Umbilical cord (tissue), 2 donors: Measurements from ENCODE around the gene SEPTIN11. TPM values are rescaled to one million over a fixed set of nuclear protein-coding genes. Genes with fewer than 3 reads are reported as not detected.
"Not testable (repeated sequence)": the region's sequence is repeated elsewhere in the genome, so short reads cannot be mapped to it uniquely, and the experiment has no call there.

Experiments used
- DNase-seq: peaks from one replicate; pipeline ENCODE4 v3.0.0-alpha.2; 2015; ENCODE audit warnings: low spot score
- total RNA-seq: library from RNA; depleted of rRNA; stranded (reverse); fragments of >200 nt; gene quantifications from one replicate; pipeline ENCODE4 v1.2.3, GENCODE V29; 2014; ENCODE audit warnings: low replicate concordance; ENCODE audit not compliant: insufficient read depth

SEPTIN11 gene
- total RNA-seq, 1 donor from 2014 or later, result 438 TPM

DNA sequence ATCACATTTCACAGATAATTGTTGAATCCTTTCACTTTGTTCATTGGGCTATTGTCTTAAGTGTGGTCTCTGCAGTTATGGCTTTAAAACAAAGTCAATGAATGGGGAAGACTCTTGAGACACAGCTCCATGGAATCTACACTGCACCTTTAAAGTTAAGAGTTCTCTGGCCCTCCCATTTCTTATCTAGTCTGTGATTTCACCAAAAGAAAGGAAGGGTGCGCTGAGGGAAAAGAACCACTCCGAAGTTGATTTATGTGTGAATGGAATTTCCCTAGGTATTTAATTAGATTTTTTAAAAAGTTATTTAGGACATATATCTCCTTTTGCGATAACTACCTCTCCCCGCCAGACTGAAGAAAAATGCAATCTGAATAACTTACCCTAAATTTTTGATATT is 2.5 kb downstream of the SEPTIN11 start:
- DNase-seq, result peak; percentile 6

DNA sequence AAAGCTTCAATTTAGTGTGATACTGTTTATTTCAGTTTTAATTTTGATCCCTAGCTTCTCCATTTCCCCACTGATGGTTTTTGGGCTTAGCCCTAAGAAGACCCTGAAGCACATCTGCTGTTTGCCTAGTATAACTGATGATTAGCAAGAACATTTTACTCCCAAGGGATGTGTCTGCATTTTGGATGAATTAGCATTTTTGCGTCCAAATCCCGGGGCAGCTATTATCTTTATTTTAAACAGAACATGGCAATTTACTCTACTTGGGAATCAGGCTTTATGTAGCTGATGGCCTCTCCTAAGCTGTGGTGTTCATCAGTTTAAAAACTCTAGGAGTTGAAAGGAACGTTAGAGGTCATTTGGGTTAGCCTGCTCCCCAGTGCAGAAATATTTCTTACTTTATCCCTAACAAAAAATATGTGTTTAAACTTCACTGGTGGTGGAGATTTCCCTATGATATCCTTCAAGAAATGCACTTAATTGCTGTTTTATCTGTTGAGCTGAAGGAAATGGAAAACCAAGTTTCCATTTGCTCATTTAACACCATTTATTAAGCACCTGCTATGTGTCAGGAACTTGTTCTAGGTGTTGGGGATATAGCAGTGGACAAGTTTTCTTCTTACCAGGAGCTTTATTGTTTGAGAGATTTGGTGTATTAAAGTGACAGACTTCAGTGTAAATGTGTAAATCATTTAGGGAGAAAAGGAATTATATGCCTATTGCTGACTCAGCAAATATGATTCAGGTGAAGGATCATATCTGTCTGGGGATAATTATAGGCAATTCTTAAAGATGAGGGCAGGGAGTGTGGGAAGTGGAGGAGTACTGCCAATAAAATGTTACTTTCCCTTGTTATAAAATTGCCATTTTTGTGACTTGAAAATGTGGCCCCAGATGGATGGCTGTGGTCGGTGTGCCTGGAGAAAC is 3.4 kb downstream of the SEPTIN11 start:
- DNase-seq, result peak; percentile 74

GRCh38 chr4:76953956-76954355 is 4.4 kb downstream of the SEPTIN11 start:
- no peak for DNase-seq

DNA sequence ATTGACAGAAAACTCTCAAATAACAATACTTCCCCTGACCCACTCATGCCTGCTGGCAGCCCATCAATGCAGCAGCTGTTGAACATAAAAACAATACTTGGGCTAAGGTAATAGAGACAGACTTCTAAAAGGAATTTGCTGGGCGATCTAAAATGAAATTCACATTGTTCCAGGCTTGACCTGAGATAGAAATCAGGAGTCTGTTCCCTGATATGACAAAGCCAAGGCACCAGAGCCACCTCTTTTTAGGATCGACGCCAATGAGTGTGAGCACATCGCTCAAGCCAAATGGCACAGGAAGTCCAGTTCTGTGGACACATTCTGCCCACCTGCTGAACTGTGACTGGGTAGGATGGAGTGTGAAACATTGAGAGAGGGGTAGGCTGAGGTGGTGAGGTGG is 4.9 kb downstream of the SEPTIN11 start:
- DNase-seq, result no peak

GRCh38 chr4:76955182-76955581 is 5.6 kb downstream of the SEPTIN11 start:
- DNase-seq, result peak; percentile 64

DNA sequence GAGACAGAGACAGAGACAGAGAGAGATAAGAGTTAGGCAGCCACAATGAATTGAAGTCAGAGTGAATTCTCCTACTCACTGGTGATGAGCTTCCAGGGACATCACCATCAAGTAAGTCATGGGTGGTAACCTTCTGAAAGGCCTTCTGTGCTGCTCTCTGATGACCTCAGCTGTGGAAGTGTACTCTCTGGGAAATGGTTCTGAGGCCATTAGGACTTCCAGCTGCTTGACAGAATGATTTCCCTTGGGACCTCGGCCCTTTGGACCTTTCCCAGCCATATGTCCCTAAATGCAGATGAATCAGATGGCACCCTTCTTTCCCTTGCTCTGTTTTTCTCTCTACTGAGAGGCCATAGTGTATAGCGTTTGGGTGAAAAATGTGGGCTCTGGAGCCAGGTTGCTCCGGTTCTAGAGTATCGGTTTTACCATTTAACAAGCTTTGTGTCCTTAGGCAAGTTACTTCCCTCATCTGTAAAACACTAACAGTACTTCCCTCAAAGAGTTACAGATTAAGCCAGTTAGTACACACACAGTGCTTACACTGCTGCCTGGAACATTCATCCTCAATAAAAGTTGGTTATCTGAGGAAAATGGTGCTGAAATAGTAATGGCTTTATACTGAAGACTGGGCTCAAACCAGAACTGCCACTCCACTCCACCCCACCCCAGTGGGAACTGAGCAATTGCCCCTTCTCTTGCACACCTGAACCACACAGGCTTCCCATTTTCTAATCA is 7.6 kb downstream of the SEPTIN11 start:
- DNase-seq, result no peak

DNA sequence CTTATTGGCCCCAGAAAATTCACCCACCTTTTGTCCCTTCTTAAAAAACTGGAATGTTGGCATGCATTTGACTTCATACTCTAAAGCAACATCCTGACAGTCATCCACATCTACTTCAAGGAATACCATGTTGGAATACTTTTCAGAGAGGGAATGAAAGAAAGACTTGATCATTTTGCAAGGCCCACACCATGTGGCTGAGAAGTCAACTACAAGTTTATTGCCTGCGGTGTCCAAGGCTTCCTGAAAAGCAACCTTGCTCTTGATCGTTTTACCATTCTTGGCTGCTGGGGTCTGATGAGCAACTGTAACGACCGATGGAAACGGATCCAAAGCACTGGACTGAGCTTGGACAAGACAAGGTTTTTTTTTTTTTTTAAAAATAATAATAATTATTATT is 9.3 kb downstream of the SEPTIN11 start:
- DNase-seq, result no peak

DNA sequence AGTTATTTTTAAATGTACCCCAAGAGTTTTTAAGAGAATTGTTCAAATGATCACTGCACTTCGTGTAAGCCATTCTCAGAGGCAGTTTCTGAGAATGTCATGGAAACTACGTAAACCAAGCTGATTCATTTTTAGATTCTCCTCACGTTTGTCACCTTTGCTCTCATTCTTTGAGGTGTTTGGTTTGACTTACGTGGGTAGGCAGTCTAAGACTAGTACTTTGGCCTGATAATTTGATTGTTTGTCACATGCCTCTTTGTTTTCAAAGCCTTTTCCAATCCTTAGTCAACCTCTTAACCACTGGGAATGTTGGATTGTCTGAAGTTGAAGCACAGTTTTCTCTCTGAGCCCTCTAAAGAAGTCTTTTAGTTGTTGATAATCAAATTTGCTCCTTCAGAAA is 10.5 kb downstream of the SEPTIN11 start:
- DNase-seq, result no peak

DNA sequence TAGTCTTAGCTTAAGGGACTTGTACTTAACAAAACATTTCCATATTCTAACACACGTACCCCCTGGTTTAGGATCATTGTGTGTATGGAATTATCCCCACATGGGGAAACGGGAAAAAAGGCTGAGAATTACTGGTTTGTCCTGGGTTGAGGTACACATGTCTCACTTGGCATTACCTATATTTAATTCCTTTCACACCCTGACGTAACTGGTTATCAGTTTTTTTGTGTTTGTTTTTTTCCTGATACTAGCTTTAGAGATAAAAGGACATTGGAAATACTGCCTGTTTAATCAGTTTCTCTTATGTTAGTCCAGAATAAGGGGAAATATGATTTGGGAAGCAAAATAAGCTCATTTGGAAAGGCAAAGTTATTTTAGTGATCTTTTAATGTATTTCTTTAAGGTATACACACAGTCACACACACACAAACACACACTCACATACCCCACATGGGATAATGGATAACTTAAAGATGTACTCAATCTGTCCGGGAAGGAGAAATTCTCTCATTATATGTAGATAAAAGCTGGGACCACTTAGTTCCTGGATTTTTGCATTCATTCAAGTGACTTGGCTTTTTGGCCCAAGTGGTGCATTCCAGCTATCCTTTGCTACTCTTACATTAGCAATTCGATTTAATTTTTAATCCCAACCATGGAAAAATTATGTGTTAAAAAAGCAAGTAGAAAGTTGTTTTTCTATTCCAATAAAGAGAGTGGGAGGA is 13.0 kb downstream of the SEPTIN11 start:
- DNase-seq, result no peak

- no peak for DNase-seq
These were observed 13.7 kb downstream of the SEPTIN11 start for GRCh38 chr4:76963131-76963750.

DNA sequence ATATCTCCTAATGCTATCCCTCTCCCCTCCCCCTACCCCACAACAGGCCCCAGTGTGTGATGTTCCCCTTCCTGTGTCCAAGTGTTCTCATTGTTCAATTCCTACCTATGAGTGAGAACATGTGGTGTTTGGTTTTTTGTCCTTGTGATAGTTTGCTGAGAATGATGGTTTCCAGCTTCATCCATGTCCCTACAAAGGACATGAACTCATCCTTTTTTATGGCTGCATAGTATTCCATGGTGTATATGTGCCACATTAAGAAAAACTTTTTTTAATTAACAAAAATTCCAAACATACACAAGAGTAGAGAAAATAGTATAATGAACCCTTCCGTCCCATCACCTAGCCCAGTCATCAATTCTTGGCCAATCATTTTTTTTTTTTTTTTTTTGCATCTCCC is 14.4 kb downstream of the SEPTIN11 start:
- not testable (repeated sequence) for DNase-seq

DNA sequence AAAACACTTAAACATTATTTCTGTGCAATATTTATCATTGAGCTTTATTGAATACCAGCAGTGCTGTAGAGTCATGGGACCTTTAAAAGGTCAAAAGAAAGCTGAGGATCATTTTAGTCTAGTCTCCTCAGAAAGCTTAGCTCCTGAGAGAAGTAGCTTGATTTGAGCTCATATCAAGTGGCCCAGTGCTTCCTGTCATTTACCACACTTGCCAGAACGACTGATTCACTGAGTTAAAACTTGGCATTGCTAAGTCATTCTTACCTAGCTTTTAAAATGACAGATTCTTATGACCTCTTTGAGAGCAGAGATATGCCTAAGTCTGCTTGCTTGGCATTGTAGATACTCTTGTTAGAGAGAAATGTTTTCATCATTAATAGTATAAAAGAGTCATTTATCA is 15.2 kb downstream of the SEPTIN11 start:
- no peak for DNase-seq

DNA sequence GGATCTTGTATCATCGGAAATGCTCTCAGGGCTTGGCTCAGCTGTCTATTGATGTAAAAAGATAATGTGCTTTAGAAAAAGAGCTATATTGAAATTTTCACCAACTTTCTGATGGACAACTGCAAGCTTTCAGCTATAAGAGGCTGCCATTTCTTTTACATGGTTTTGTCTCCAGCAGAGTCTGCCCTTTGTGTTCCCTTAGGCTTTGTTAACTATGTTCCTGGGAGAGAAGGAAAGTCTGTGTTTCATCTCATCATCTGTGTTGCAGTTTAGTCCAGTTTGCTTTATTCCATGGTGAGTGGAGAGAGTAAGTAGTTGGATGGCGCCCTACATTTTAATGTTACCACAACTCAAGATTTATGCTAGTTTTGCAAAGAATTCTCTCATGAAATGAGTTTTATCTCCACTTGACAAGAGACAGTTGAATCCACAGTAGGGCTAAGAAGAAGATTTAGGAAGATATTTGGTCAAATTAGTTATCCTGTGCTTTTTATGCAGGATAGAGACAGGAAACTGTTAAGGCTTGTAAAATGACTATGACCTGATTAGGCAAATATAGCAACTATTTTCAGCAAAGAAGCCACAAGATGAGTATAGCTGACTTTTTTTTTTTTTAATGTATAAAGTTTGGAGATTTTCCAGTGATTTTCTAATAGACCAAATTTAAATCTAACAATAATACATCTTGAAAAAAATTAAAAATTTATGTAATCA is 16.5 kb downstream of the SEPTIN11 start:
- peak; percentile 65 for DNase-seq

GRCh38 chr4:76968937-76969336 is 19.4 kb downstream of the SEPTIN11 start:
- DNase-seq, result no peak

DNA sequence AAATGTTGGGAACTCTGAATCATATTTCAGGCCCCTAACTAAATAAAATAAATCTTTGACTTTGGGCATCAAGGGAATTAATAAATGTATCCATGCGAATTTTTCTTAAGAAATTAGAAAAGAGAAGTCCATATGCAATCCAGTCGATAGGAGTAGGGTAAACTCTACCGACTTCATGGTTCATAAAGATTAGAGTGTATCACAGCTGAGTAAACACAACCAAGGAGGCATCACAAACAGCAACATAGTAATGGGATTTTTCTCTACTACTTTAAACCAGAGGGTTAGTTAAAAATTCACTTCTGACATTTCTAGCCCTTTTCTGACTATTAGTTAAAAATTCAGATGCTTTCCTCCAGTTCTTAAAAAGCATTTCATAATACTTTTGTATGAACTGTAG is 19.9 kb downstream of the SEPTIN11 start:
- no peak for DNase-seq

- DNase-seq, result no peak
These were observed 20.5 kb downstream of the SEPTIN11 start for GRCh38 chr4:76969941-76970529.

DNA sequence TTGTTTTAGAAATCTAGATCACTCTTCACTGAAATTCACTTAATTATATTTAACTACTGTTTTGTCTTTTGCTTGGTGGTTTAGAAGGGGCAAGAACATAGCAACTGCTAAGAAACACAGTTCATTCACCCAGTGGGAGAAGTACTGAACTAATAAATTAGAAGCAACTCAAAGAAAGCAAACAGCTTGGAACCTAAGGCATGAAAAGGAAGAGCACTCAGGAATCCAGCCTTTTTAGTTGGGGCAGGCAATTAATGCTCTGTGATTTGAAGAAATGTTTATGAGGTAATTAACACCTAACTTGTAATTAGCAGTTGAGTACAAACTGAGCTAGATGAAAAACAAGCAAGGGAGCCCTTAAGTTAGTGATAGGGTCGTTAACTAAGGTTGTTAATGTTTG is 22.8 kb downstream of the SEPTIN11 start:
- no peak for DNase-seq

DNA sequence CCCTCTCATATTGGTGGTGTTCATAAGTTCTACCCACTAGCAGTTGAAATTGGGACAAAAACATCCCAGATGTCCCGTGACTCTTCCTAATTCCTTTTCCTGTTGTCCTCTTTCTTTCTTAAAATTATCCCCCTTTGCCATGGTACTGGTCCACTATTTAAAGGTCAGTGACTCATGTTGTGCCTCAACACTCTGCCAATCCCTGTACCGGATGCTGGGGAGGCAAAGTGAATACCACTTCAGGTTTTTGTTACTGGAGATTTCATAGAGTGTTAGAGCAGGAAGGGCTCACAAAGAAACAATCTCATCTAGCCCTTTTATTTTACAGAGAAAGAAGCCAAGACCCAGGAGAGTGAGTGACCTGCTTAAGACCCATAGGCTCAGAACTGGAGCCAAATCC is 24.6 kb downstream of the SEPTIN11 start:
- DNase-seq, result no peak

- DNase-seq, result no peak
These were observed 27.6 kb downstream of the SEPTIN11 start for GRCh38 chr4:76977113-76977512.

DNA sequence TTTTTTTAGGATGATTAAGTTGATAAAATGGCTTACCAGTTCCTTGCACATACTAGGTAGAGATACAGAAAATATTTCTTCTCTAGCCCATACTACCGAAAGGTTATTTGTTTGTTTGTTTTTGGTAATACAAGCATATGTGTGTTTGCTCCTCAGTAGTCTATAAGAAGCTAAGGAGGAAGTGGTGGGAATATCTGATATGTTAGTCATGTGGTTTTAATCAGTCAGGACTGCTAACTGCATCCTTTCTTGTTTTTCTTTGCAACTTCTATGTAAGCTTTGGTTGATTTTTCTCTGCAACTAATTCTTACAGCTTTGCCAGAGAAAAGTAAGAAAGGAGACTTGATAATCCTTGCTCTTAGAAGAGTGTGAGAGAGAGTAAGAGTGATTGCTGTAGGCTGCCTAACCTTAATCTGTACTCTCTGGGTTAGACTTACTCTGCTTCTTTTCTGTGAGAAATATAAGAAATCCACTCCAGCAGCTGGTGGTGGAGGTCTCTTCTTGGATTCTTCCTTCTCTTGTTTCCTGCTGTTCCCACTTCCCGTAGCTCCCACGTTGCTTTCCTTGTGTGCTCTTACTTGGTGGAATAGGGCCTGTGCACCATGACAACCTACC is 28.3 kb downstream of the SEPTIN11 start:
- DNase-seq, result peak; percentile 27
